HEK293 (cell line): ENCODE results near the gene RTL5.

Source experiments
- ATF2 ChIP-seq: fragments of 450-650 bp; formaldehyde crosslinking; IDR thresholded peaks from 2 replicates; pipeline ENCODE4 v1.5.1; 2016; ENCODE audit warnings: missing biosample characterization, missing genetic modification characterization, low read depth
- CTCF ChIP-seq: fragments of 450-650 bp; formaldehyde crosslinking; IDR thresholded peaks from 2 replicates; pipeline ENCODE4 v1.5.1; 2016; ENCODE audit warnings: missing biosample characterization, missing genetic modification characterization
- ZNF121 ChIP-seq: fragments of 450-650 bp; formaldehyde crosslinking; IDR thresholded peaks from 2 replicates; pipeline ENCODE4 v1.5.1; 2016; ENCODE audit warnings: missing biosample characterization, missing genetic modification characterization
- ZNF133 ChIP-seq: fragments of 450-650 bp; formaldehyde crosslinking; IDR thresholded peaks from 2 replicates; pipeline ENCODE4 v1.5.1; 2016; ENCODE audit warnings: missing biosample characterization, missing genetic modification characterization
- ZNF26 ChIP-seq: fragments of 450-650 bp; formaldehyde crosslinking; IDR thresholded peaks from 2 replicates; pipeline ENCODE4 v1.5.1; 2016; ENCODE audit warnings: missing biosample characterization, missing genetic modification characterization
- ZNF274 ChIP-seq, 2 experiments: fragments of 200-500 bp in 1 of 2; fragments of 450-650 bp in 1 of 2; sonication (Bioruptor generic) in 1 of 2; formaldehyde crosslinking in 1 of 2; IDR thresholded peaks; 2 replicates each; pipeline versions ENCODE4 v1.5.1 to v1.6.1; 2014 to 2016; ENCODE audit warnings: borderline replicate concordance in 1 of 2, inconsistent platforms in 1 of 2, low read length in 1 of 2, missing biosample characterization in 1 of 2, missing genetic modification characterization in 1 of 2
- ZNF391 ChIP-seq: fragments of 450-650 bp; formaldehyde crosslinking; IDR thresholded peaks from 2 replicates; pipeline ENCODE4 v1.5.1; 2016; ENCODE audit warnings: low read depth, missing biosample characterization, missing genetic modification characterization, borderline replicate concordance
- ZNF398 ChIP-seq: fragments of 450-650 bp; formaldehyde crosslinking; IDR thresholded peaks from 2 replicates; pipeline ENCODE4 v1.5.1; 2017; ENCODE audit warnings: missing biosample characterization, missing genetic modification characterization
- ZNF792 ChIP-seq: fragments of 450-650 bp; formaldehyde crosslinking; IDR thresholded peaks from 2 replicates; pipeline ENCODE4 v1.5.1; 2016; ENCODE audit warnings: missing biosample characterization, missing genetic modification characterization

- TF ChIP-seq CTCF (tag by site-specific recombination) (no peak), ZNF274 (IDR thresholded peaks at IDR 0.05; ENCODE audit: low read length) (no peak), ZNF274 (tag by site-specific recombination; IDR thresholded peaks at IDR 0.05; ENCODE audit: borderline replicate concordance) (no peak), ZNF133 (tag by site-specific recombination) (no peak), ATF2 (no peak), ZNF121 (tag by site-specific recombination) (no peak), ZNF391 (tag by site-specific recombination) (no peak), ZNF26 (tag by site-specific recombination) (no peak), ZNF792 (tag by site-specific recombination) (no peak), ZNF398 (tag by site-specific recombination) (no peak)
These were observed 21.5 kb downstream of the RTL5 start for GRCh38 chrX:72110051-72110875.
